Caco-2 (cell line): ENCODE results near the gene IRF1. TPM values are rescaled to one million over a fixed set of nuclear protein-coding genes. Genes with fewer than 3 reads are reported as not detected.

ENCODE experiments used
- BruUV-seq: library from RNA; stranded (reverse); fragments of 400-500 nt; replicated peaks from 2 replicates; lab custom pipeline; 2021; lab: Mats Ljungman, UMichigan
- CTCF ChIA-PET: fragments of 300-600 bp; sonication (Branson Sonifier 250); formaldehyde crosslinking; loops from one replicate; lab custom pipeline; 2022; ENCODE audit warnings: antibody characterized with exemption; lab: Charles Lee
- POLR2A ChIA-PET: fragments of 300-600 bp; sonication (Branson Sonifier 250); formaldehyde crosslinking; loops from one replicate; lab custom pipeline; 2022; ENCODE audit warnings: antibody characterized with exemption; lab: Charles Lee
- DNase-seq, 2 experiments: peaks; one replicate each; pipeline versions ENCODE4 v3.0.0 to v3.0.0-alpha.2; 2020 to 2022
- H3K27me3 ChIP-seq: replicated peaks from 2 replicates; pipeline ENCODE4 v1.6.0; 2011; ENCODE audit warnings: low read length; ENCODE audit not compliant: control insufficient read depth, insufficient read depth
- H3K36me3 ChIP-seq: 2 replicates; pipeline ENCODE4 v1.5.1; 2011; ENCODE audit warnings: low read length; ENCODE audit not compliant: control insufficient read depth, insufficient read depth
- H3K4me1 ChIP-seq: fragments of 250-450 bp; sonication (Bioruptor Pico); 2 replicates; pipeline ENCODE4 v1.5.1; 2020; ENCODE audit warnings: mild to moderate bottlenecking
- H3K4me3 ChIP-seq: 2 replicates; pipeline ENCODE4 v1.5.1; 2011; ENCODE audit warnings: low read depth, mild to moderate bottlenecking, control low read depth, low read length
- H3K9me3 ChIP-seq: fragments of 250-450 bp; sonication (Bioruptor Pico); 2 replicates; pipeline ENCODE4 v1.5.1; 2020; ENCODE audit warnings: mild to moderate bottlenecking, moderate library complexity
- H3K27ac Mint-ChIP-seq: one replicate; pipeline ENCODE4 v1.8.0; 2022; ENCODE audit warnings: mixed read lengths; ENCODE audit not compliant: unreplicated experiment
- H3K27me3 Mint-ChIP-seq: one replicate; pipeline ENCODE4 v1.8.0; 2022; ENCODE audit warnings: mixed read lengths; ENCODE audit not compliant: insufficient read depth, unreplicated experiment
- H3K36me3 Mint-ChIP-seq: one replicate; pipeline ENCODE4 v1.8.0; 2022; ENCODE audit warnings: mild to moderate bottlenecking, mixed read lengths; ENCODE audit not compliant: insufficient read depth, unreplicated experiment
- H3K4me1 Mint-ChIP-seq: one replicate; pipeline ENCODE4 v1.8.0; 2022; ENCODE audit warnings: low read depth, mixed read lengths; ENCODE audit not compliant: unreplicated experiment
- H3K4me3 Mint-ChIP-seq: one replicate; pipeline ENCODE4 v1.8.0; 2022; ENCODE audit warnings: mild to moderate bottlenecking, moderate library complexity, mixed read lengths; ENCODE audit not compliant: unreplicated experiment
- H3K9me3 Mint-ChIP-seq: one replicate; pipeline ENCODE4 v1.8.0; 2022; ENCODE audit warnings: mixed read lengths; ENCODE audit not compliant: unreplicated experiment
- CTCF ChIP-seq, 2 experiments: fragments of 200-600 bp in 1 of 2; IDR thresholded peaks; 1 replicate in 1 of 2; 2 replicates in 1 of 2; pipeline versions ENCODE4 v1.5.1 to v1.8.0; 2011 to 2022; ENCODE audit warnings: antibody characterized with exemption in 1 of 2, control low read depth in 1 of 2, inconsistent platforms in 1 of 2, low read depth in 1 of 2, low read length in 1 of 2, mild to moderate bottlenecking in 1 of 2, moderate library complexity in 1 of 2; ENCODE audit not compliant: insufficient read depth in 1 of 2, severe bottlenecking in 1 of 2, unreplicated experiment in 1 of 2
- intact Hi-C: fragments of 100-400 bp; cut with micrococcal nuclease; formaldehyde crosslinking; loops from one replicate; pipeline ENCODE4 v1.10.0; 2022; ENCODE audit not compliant: unreplicated experiment
- total RNA-seq: library from RNA; stranded (reverse); gene quantifications from 2 replicates; pipeline ENCODE4 v1.2.3, GENCODE V29; 2022

IRF1 gene
- total RNA-seq, 1 experiment from 2014 or later = 16.8 TPM

GRCh38 chr5:132444841-132445639 lies 45.5 kb downstream of the IRF1 start:
- TF ChIP-seq CTCF (IDR thresholded peaks at IDR 0.05; ENCODE audit: insufficient read depth in 1 of 2, low read depth in 1 of 2, low read length in 1 of 2, severe bottlenecking in 1 of 2, unreplicated experiment in 1 of 2) = no peak
- peak; percentile 64 to 65 for DNase-seq
- Mint-ChIP-seq H3K36me3 (peaks cover 8% of the 10 kb centered on the region), H3K27ac (peak overlapping the region; percentile 85), H3K9me3 (peaks cover 8% of the 10 kb centered on the region), H3K4me3 (peak overlapping the region; percentile 23), H3K4me1 (peaks cover 22% of the 10 kb centered on the region), H3K27me3 (no peaks in the 10 kb centered on the region)
- H3K9me3 ChIP-seq = no peaks in the 10 kb centered on the region
- H3K27me3 ChIP-seq = no peaks in the 10 kb centered on the region
- no peaks in the 10 kb centered on the region for H3K36me3 ChIP-seq
- no TSS peak for BruUV-seq
- intact Hi-C loops = loop anchor here (1.0 to 2.0 kb wide), 3 partner anchors 16 to 51 kb away; no protein-coding TSS in a partner anchor
- ChIA-PET CTCF (interaction anchor here (0.7 to 1.2 kb wide), 3 partner anchors 18 to 46 kb away, joined by 3 to 5 read pairs (median 3); partner anchors contain the start of gene IRF1), POLR2A (interaction anchor here (0.6 kb wide), 1 partner anchor 12 kb away, joined by 3 read pairs; no protein-coding TSS in a partner anchor)
- no peak overlapping the region for H3K4me3 ChIP-seq
- H3K4me1 ChIP-seq = peaks cover 30% of the 10 kb centered on the region

GRCh38 chr5:132444061-132444460 lies 46.5 kb downstream of the IRF1 start:
- ChIA-PET POLR2A (interaction anchor here (0.6 kb wide), 1 partner anchor 52 kb away, joined by 5 read pairs; no protein-coding TSS in a partner anchor), CTCF (interaction anchor here (1.2 kb wide), 1 partner anchor 47 kb away, joined by 3 read pairs; the partner anchor contains the start of gene IRF1)
- Mint-ChIP-seq H3K36me3 (peaks cover 8% of the 10 kb centered on the region), H3K4me1 (peaks cover 22% of the 10 kb centered on the region), H3K9me3 (peaks cover 6% of the 10 kb centered on the region), H3K27me3 (no peaks in the 10 kb centered on the region), H3K4me3 (no peak overlapping the region), H3K27ac (peak overlapping the region; percentile 85)
- no peaks in the 10 kb centered on the region for H3K36me3 ChIP-seq
- DNase-seq = no peak
- H3K27me3 ChIP-seq = no peaks in the 10 kb centered on the region
- H3K4me3 ChIP-seq = no peak overlapping the region
- peaks cover 30% of the 10 kb centered on the region for H3K4me1 ChIP-seq
- no TSS peak for BruUV-seq
- H3K9me3 ChIP-seq = no peaks in the 10 kb centered on the region
- intact Hi-C loops = loop anchor here (1.0 to 2.0 kb wide), 3 partner anchors 15 to 52 kb away; no protein-coding TSS in a partner anchor
- no peak for TF ChIP-seq CTCF (IDR thresholded peaks at IDR 0.05; ENCODE audit: insufficient read depth in 1 of 2, low read depth in 1 of 2, low read length in 1 of 2, severe bottlenecking in 1 of 2, unreplicated experiment in 1 of 2)

GRCh38 chr5:132439521-132440089 lies 51.0 kb downstream of the IRF1 start:
- H3K9me3 ChIP-seq = no peaks in the 10 kb centered on the region
- BruUV-seq = no TSS peak
- Mint-ChIP-seq H3K27me3 (no peaks in the 10 kb centered on the region), H3K4me3 (no peak overlapping the region), H3K9me3 (no peaks in the 10 kb centered on the region), H3K36me3 (peaks cover under 1% of the 10 kb centered on the region), H3K27ac (no peak overlapping the region), H3K4me1 (peaks cover 21% of the 10 kb centered on the region)
- peaks cover 22% of the 10 kb centered on the region for H3K4me1 ChIP-seq
- intact Hi-C loops = no loop called here
- H3K4me3 ChIP-seq = no peak overlapping the region
- ChIA-PET CTCF (no interaction called here), POLR2A (no interaction called here)
- TF ChIP-seq CTCF (IDR thresholded peaks at IDR 0.05; ENCODE audit: insufficient read depth in 1 of 2, low read depth in 1 of 2, low read length in 1 of 2, severe bottlenecking in 1 of 2, unreplicated experiment in 1 of 2) = no peak
- no peaks in the 10 kb centered on the region for H3K36me3 ChIP-seq
- H3K27me3 ChIP-seq = no peaks in the 10 kb centered on the region
- no peak for DNase-seq
